Measurements from ENCODE around the gene SORL1-AS1.

The SORL1-AS1 gene

GRCh38 chr11:121435551-121436511 is 16.9 kb downstream of the SORL1-AS1 start:
- Histone ChIP-seq H3K9me3 (replicated peaks; ENCODE audit: control insufficient read depth, insufficient read depth, low read length) (no peaks in the 10 kb centered on the region), H3K79me2 (ENCODE audit: control insufficient read depth, insufficient read depth, low read length) (no peaks in the 10 kb centered on the region), H3K9ac (ENCODE audit: control insufficient read depth, insufficient read depth, low read length) (no peak overlapping the region), H3K4me3 (no peak overlapping the region), H4K20me1 (ENCODE audit: control insufficient read depth, insufficient read depth) (no peaks in the 10 kb centered on the region), H3K27ac (ENCODE audit: control insufficient read depth, insufficient read depth) (no peak overlapping the region), H3K4me2 (ENCODE audit: control insufficient read depth, insufficient read depth) (no peak overlapping the region), H3K36me3 (ENCODE audit: control insufficient read depth in 2 of 2, insufficient read depth in 2 of 2, low read length in 1 of 2) (no peaks in the 10 kb centered on the region), H2AFZ (ENCODE audit: control insufficient read depth, low read depth, low read length) (no peak overlapping the region), H3K4me1 (ENCODE audit: control insufficient read depth, insufficient read depth, low read length) (peaks cover 12% of the 10 kb centered on the region), H3K27me3 (replicated peaks in 1 of 2; ENCODE audit: control insufficient read depth in 2 of 2, insufficient read depth in 2 of 2, low read length in 1 of 2) (no peaks in the 10 kb centered on the region)
- ChIA-PET SMC1A (ENCODE audit: uncharacterized antibody, unreplicated experiment) (interaction anchor here (2.0 to 13.9 kb wide), 4 partner anchors 11 to 68 kb away, joined by 4 to 241 read pairs (median 38); partner anchors contain the start of genes SORL1 and SORL1-AS1), RAD21 (ENCODE audit: unreplicated experiment) (interaction anchor here (1.2 to 7.4 kb wide), 2 partner anchors 9 to 15 kb away, joined by 5 to 50 read pairs; partner anchors contain the start of genes SORL1 and SORL1-AS1), CTCF (interaction anchor here (0.9 to 2.9 kb wide), 6 partner anchors 9 to 140 kb away, joined by 3 to 12 read pairs (median 4); no protein-coding TSS in a partner anchor), POLR2A (interaction anchor here (0.9 to 1.2 kb wide), 2 partner anchors 8 to 9 kb away, joined by 3 to 6 read pairs; no protein-coding TSS in a partner anchor)
- in situ Hi-C loops (cut with MboI) (no loop called here), intact Hi-C loops (cut with micrococcal nuclease; ENCODE audit: unreplicated experiment) (no loop called here)
- WGBS (ENCODE audit: insufficient coverage, insufficient replicate concordance, low lambda C conversion rate, missing lambda C conversion rate) = 98% methylated on average over 3 of the region's 3 CpGs
- no peak for TF ChIP-seq SMAD1 (IDR thresholded peaks at IDR 0.05; ENCODE audit: low read depth, partially characterized antibody)
- TF ChIP-seq RELA (IDR thresholded peaks at IDR 0.05; ENCODE audit: borderline replicate concordance, partially characterized antibody) = no peak
- TF ChIP-seq JUND (IDR thresholded peaks at IDR 0.05; ENCODE audit: low read depth, low read length) = no peak
- no peak for TF ChIP-seq RAD21 (IDR thresholded peaks at IDR 0.05; ENCODE audit: insufficient read depth, low read depth, low read length)
- TF ChIP-seq CHD4 (IDR thresholded peaks at IDR 0.05) = no peak
- TF ChIP-seq HSF1 (IDR thresholded peaks at IDR 0.05; ENCODE audit: low read depth, low read length) = no peak
- no peak for TF ChIP-seq NR2C2 (IDR thresholded peaks at IDR 0.05; ENCODE audit: borderline replicate concordance, control insufficient read depth, insufficient read length, low read depth)
- no peak for FAIRE-seq
- no TSS peak for BruUV-seq (replicated peaks)
- no peak for ATAC-seq
- no peak for DNase-seq (ENCODE audit: low read depth, low spot score)
